OCI-LY1 (cell line): ENCODE data around the gene LLGL2.

Experiments used
- H2AFZ ChIP-seq: fragments of 200-600 bp; sonication (generic), shearing (Covaris generic); 2 replicates; pipeline ENCODE4 v1.6.0; 2014; ENCODE audit warnings: antibody characterized with exemption, mild to moderate bottlenecking, low read length
- H3F3A ChIP-seq: fragments of 200-600 bp; sonication (generic), shearing (Covaris generic); 2 replicates; pipeline ENCODE4 v1.6.0; 2014; ENCODE audit warnings: mild to moderate bottlenecking, antibody characterized with exemption, low read length, moderate library complexity; ENCODE audit not compliant: insufficient read depth
- H3K27ac ChIP-seq: fragments of 200-600 bp; sonication (generic); 2 replicates; pipeline ENCODE4 v1.5.1; 2014; ENCODE audit warnings: low read length, mixed run types, mild to moderate bottlenecking, low read depth; ENCODE audit not compliant: poor library complexity, severe bottlenecking
- H3K27me3 ChIP-seq: fragments of 200-600 bp; sonication (generic); 2 replicates; pipeline ENCODE4 v1.6.0; 2014; ENCODE audit warnings: antibody characterized with exemption, mild to moderate bottlenecking, low read length, moderate library complexity; ENCODE audit not compliant: insufficient read depth
- H3K36me3 ChIP-seq: fragments of 200-600 bp; sonication (generic); 2 replicates; pipeline ENCODE4 v1.6.1; 2014; ENCODE audit warnings: mild to moderate bottlenecking, antibody characterized with exemption, low read length, moderate library complexity, mixed read lengths; ENCODE audit not compliant: insufficient read depth
- H3K4me1 ChIP-seq: fragments of 200-600 bp; sonication (generic); 2 replicates; pipeline ENCODE4 v1.5.1; 2014; ENCODE audit warnings: mild to moderate bottlenecking, low read length, moderate library complexity; ENCODE audit not compliant: insufficient read depth, severe bottlenecking
- H3K4me2 ChIP-seq: fragments of 200-600 bp; sonication (generic), shearing (Covaris generic); 2 replicates; pipeline ENCODE4 v1.6.1; 2014; ENCODE audit warnings: low read length
- H3K4me3 ChIP-seq: fragments of 200-600 bp; sonication (generic); 2 replicates; pipeline ENCODE4 v1.5.1; 2014; ENCODE audit warnings: low read length, low read depth, mild to moderate bottlenecking, mixed read lengths; ENCODE audit not compliant: poor library complexity, severe bottlenecking
- H3K79me2 ChIP-seq: fragments of 200-600 bp; shearing (Covaris generic); 2 replicates; pipeline ENCODE4 v1.6.1; 2016; ENCODE audit warnings: mixed run types, low read length, mixed read lengths; ENCODE audit not compliant: insufficient read depth
- H3K9ac ChIP-seq: fragments of 200-600 bp; sonication (generic), shearing (Covaris generic); 2 replicates; pipeline ENCODE4 v1.6.1; 2014; ENCODE audit warnings: mild to moderate bottlenecking, low read length, mixed read lengths
- H3K9me2 ChIP-seq: fragments of 200-600 bp; sonication (generic), shearing (Covaris generic); 2 replicates; pipeline ENCODE4 v1.6.1; 2014; ENCODE audit warnings: low read depth, mild to moderate bottlenecking, low read length, mixed read lengths
- H3K9me3 ChIP-seq: fragments of 200-600 bp; shearing (Covaris generic); 2 replicates; pipeline ENCODE4 v1.6.1; 2014; ENCODE audit warnings: low read length, mixed read lengths
- H4K20me1 ChIP-seq: fragments of 200-600 bp; sonication (generic), shearing (Covaris generic); 2 replicates; pipeline ENCODE4 v1.6.0; 2016; ENCODE audit warnings: mild to moderate bottlenecking, low read length; ENCODE audit not compliant: insufficient read depth
- CTCF ChIP-seq: fragments of 200-600 bp; sonication (generic), shearing (Covaris generic); IDR thresholded peaks from 2 replicates; pipeline ENCODE4 v1.5.1; 2017; ENCODE audit warnings: mild to moderate bottlenecking, antibody characterized with exemption, low read length, moderate library complexity, mixed read lengths
- EZH2 ChIP-seq: fragments of 200-600 bp; sonication (generic), shearing (Covaris generic); IDR thresholded peaks from 2 replicates; pipeline ENCODE4 v1.8.0; 2017; ENCODE audit warnings: borderline replicate concordance, mixed run types, mild to moderate bottlenecking, antibody characterized with exemption, low read length, moderate library complexity, mixed read lengths

LLGL2 gene

GRCh38 chr17:75559958-75560533, 34.5 kb downstream of the LLGL2 start:
- Histone ChIP-seq H3K27ac (no peak overlapping the region), H3K79me2 (no peaks in the 10 kb centered on the region), H2AFZ (no peak overlapping the region), H3K4me3 (no peak overlapping the region), H3F3A (no peaks in the 10 kb centered on the region), H3K9me3 (no peaks in the 10 kb centered on the region), H4K20me1 (no peaks in the 10 kb centered on the region), H3K9me2 (no peaks in the 10 kb centered on the region), H3K27me3 (peaks cover 6% of the 10 kb centered on the region), H3K9ac (no peak overlapping the region), H3K4me1 (no peaks in the 10 kb centered on the region), H3K36me3 (no peaks in the 10 kb centered on the region), H3K4me2 (no peak overlapping the region)
- TF ChIP-seq CTCF, result no peak
- TF ChIP-seq EZH2, result no peak

DNA sequence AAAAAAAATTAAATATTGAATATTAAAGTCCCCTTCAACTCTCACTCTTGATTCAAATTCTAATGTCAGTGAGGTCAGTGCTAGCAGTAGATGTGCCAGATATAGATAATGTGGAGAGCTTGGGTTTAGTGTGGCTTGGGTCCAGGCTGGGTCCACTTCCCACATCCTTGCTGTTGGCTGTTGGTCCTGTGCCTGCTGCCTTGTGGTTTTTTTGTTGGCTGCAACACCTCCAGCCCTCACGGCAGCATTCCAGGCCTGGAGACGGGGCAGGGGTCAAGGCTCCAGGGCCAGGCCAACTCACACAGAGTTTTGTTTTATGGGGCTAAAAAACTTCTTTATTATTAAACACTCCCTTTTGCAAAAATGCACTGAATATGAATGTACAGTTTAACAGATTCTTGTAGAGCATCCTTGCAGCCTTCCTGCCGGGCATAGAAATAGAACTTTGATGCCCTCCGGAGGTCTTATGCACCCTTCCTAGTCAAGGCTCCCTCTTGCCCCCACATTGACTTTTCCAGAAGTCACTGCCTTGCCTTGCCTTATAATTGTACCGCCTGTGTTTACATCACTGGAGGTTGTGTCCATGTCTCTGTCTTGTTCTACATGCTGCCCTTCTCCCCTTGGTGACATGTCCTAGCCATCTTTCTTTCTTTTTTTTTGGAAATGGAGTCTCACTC, 36.6 kb downstream of the LLGL2 start:
- H3K4me2 ChIP-seq, result no peak overlapping the region
- TF ChIP-seq EZH2 (no peak), CTCF (no peak)
- H3K4me1 ChIP-seq, result no peaks in the 10 kb centered on the region
- no peaks in the 10 kb centered on the region for H3K9me2 ChIP-seq
- H3K9ac ChIP-seq, result no peak overlapping the region
- H2AFZ ChIP-seq, result no peak overlapping the region
- no peak overlapping the region for H3K27ac ChIP-seq
- H3K36me3 ChIP-seq, result no peaks in the 10 kb centered on the region
- H3K4me3 ChIP-seq, result no peak overlapping the region
- no peaks in the 10 kb centered on the region for H3K79me2 ChIP-seq
- no peaks in the 10 kb centered on the region for H4K20me1 ChIP-seq
- no peaks in the 10 kb centered on the region for H3K9me3 ChIP-seq
- H3F3A ChIP-seq, result no peaks in the 10 kb centered on the region
- peaks cover 6% of the 10 kb centered on the region for H3K27me3 ChIP-seq

GRCh38 chr17:75563063-75563758, 37.7 kb downstream of the LLGL2 start:
- Histone ChIP-seq H3K9ac (no peak overlapping the region), H3K9me3 (no peaks in the 10 kb centered on the region), H3K27me3 (peaks cover 6% of the 10 kb centered on the region), H3K79me2 (no peaks in the 10 kb centered on the region), H3K4me1 (no peaks in the 10 kb centered on the region), H3K36me3 (no peaks in the 10 kb centered on the region), H4K20me1 (no peaks in the 10 kb centered on the region), H3K4me2 (no peak overlapping the region), H3K4me3 (no peak overlapping the region), H3K27ac (no peak overlapping the region), H3F3A (no peaks in the 10 kb centered on the region), H2AFZ (no peak overlapping the region), H3K9me2 (no peaks in the 10 kb centered on the region)
- TF ChIP-seq CTCF (no peak), EZH2 (no peak)
